Inflammatory macrophage treated with lipopolysaccharide for 4 hours (primary cell): ENCODE data around the gene TNK2.
"Not testable (repeated sequence)": the region's sequence is repeated elsewhere in the genome, so short reads cannot be mapped to it uniquely, and the experiment has no call there.

ENCODE experiments used
- DNase-seq: peaks from one replicate; pipeline ENCODE4 v3.0.0-alpha.2; 2020

Gene TNK2

DNA sequence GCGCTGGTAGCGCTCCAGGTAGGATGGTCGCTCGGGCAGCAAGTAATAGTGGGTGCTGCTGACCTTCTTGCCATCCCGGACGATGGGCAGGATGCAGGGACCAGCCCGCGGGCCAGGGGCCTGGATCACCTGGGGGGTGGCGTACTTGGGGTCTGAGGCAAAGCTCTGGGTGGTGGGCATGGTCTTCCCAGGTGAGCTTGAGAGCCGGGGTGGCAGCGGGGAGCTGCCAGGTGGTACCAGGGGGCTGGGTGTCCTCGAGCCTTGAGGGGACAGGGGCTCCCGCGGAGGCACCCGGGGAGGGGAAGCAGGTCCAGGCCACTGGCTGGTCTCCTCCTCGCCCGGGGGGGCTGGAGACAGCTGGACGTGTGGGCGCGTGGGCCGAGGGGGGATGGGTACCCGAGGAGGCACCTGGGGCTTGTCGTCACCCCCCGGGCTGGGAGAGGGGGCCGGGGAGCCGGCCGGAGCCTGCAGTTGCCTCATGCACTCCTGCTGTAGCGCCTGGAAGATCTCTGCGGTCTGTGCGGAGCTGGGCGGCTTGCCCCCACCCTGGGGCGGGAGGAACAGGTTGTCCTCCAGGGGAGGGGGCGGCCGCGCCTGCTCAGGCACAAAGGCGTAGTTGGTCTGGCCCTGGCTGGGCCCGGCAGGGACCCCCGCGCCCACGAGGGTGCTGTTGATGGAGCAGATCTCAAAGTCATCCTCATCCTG lies 40.6 kb downstream of the TNK2 start:
- DNase-seq, result no peak

DNA sequence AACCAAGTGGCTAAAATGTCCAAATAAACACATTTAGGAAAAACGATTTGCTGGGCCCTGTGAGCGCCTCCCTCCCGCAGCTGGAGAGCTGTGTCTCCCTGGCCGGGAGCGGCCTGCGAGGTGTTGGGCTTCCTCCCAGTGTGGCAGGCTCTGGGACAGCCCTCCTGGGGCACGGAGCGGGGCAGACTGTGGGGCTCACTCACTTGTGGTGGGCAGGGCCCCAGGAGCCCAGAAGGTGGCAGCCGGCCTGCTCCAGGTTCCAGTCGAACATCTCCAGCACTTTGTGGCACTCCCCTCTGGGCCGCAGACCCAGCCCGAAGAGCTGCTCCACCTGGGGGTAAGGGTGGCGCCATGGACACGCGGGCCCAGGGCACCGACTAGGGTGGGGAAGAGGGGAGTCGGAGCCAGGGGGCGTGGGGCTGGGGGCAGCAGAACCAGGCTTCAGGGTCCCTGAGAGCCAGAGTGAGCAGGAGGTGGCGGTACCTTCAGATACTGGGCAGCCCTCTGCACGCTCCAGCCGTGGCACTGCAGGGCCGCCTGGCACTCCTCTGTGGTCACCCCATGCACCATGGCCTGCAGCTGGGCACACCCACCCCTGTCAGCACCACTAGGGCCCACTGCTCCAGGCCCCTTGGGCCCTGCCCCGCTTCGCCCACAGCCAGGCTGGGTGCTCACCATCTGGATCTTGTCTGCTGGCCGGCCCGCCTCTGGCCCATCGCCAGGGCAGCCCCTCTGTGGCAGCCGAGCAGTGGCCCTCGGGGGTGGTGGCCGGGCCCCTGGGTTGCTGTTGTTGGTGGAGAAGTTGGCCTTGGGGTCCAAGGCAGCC lies 41.5 kb downstream of the TNK2 start:
- DNase-seq, result no peak

DNA sequence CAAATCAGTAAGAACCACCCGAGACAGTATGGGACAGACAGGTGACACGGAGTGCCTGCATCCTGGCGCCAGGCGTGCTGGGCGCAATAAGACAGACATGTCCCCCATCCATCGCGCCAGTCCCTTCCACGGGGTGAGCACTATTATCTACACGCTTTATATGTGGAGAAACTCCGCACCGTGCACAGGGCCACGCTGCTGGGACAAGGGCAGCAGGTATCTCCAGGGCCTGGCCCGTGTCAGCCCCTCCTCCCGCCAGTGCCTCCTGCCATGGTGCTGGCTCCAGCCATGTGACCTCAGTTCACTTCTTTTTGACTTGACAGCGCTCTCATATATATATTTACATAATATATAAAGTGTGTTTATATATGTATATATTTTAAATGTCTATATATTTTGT lies 42.6 kb downstream of the TNK2 start:
- DNase-seq, result no peak

DNA sequence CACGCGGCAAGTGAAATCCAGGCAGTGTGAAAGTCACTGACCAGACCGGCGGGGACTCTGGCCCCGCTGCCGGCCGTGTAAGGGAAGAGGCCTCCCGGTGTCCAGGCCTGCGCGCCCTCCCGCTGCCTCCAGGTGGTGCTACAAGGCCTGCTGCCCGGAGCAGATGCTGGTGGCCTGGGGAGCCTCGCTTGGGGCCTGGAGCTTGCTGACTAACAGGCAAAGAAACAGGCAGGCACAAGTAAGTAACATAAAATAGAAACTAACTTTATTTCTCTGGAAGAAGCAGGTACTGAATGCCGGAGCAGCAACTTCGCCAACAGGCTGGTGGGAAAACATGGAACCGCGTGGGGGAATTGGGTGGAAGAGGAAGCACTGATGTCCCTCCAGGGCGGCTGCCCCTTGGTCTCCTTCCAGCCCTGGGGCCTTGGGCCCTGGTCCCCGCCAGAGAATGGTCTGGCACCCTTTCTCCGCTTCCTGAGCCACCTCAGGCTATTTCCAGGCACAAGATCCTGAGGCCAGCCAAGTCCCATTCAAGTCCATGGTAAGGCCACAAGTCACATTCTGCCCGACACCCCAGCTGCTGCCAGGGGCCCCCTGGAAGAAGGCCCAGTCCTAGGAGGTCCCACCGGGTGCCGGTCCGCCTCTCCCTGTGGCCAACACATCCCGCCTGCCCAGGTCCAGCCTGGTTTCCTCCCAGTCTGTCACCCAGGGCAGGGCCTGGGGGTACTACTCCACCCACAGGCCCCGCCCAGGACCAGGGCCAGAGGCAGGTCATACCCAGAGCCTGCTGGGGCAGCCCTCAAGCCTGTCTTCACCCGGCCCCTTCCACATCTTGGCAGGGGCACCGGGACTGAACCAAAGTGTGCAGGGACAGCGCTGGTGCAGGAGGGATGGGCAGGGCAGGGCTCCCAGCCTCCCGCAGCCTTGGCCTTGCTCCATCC lies 45.0 kb downstream of the TNK2 start:
- DNase-seq, result peak; percentile 75

DNA sequence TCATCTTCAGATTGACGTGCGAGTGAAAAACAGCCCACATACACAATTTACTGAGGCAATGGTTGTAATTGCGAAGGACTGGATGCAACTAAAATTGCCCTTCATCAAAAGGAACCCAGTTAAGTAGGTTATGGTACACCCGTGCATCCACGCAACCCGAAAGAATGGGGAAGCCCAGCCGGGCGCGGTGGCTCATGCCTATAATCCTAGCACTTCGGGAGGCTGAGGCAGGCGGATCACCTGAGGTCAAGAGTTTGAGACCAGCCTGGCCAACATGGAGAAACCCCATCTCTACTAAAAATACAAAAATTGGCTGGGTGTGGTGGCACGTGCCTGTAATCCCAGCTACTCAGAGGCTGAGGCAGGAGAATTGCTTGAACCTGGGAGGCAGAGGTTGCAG lies 46.0 kb downstream of the TNK2 start:
- not testable (repeated sequence) for DNase-seq

- no peak for DNase-seq
Observed at GRCh38 chr3:195860456-195860855, 47.9 kb downstream of the TNK2 start.

DNA sequence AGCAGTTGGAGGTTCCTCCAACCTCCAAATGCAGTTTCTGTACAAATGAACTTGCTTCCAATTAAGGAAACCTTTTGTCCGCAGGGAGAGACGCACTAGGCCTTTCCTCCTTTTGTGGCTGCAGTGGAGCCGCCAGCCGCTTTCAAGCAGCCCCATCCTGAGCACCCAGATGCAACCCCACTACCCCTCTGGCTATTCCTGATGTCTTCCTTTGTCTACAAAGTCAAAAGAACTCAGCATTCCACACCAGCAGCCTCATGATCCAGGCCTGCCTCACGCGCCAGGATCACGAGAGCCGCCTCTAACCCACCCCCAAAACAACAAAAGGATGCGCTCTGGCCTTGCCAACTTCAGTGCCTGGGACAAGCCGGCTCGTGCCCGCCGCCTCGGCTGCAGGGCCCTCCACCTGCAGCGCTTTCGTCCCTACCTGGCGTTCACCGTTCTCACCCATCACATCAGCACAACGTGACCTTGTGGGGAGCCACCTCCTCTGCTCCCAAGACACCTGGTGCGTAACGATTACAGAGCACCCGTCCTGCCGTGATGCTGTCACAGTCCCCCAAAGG lies 48.4 kb downstream of the TNK2 start:
- no peak for DNase-seq

GRCh38 chr3:195859061-195859845 lies 49.1 kb downstream of the TNK2 start:
- peak; percentile 62 for DNase-seq

GRCh38 chr3:195856410-195857084 lies 51.8 kb downstream of the TNK2 start:
- DNase-seq, result no peak

DNA sequence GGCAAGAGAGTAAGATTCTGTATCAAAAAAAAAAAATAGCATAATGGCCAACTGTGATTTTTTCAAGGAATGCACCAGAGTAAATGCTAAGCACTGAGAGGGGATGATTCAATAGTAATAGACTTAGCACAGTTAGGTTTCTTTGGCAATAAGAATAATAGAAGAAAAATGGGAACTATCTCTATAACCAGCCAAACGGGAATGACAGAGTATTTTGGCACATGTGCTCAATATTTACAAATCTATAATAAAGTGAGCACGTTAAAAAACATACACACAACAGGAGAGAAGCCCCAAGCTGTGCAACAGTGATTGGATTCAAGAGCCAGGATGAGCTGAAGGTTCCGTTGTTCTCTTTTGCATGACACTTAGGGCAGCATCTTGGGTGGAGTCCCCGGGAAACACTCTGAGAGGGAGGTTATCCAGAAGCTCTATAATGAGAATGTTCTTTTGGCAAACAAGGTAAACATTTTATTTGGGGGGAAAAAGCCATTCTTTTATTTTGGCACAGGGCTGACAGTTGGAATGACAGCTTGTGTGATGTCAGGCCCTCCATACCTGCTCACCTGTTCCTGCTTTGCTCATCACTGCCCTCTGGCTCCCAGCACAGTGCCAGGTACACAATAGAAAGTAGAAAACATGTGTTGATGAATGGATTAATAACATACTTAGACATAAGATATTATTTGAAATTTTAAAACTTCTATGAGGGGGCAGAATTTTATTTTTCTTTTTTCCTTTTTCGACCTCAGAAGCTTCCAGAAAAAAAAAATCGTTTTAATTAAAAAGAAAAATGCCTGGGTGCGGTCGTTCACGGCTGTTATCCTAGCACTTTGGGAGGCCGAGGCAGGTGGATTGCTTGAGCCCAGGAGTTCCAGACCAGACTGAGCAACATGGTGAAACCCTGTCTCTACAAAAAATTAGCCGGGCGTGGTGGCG lies 52.6 kb downstream of the TNK2 start:
- no peak for DNase-seq

DNA sequence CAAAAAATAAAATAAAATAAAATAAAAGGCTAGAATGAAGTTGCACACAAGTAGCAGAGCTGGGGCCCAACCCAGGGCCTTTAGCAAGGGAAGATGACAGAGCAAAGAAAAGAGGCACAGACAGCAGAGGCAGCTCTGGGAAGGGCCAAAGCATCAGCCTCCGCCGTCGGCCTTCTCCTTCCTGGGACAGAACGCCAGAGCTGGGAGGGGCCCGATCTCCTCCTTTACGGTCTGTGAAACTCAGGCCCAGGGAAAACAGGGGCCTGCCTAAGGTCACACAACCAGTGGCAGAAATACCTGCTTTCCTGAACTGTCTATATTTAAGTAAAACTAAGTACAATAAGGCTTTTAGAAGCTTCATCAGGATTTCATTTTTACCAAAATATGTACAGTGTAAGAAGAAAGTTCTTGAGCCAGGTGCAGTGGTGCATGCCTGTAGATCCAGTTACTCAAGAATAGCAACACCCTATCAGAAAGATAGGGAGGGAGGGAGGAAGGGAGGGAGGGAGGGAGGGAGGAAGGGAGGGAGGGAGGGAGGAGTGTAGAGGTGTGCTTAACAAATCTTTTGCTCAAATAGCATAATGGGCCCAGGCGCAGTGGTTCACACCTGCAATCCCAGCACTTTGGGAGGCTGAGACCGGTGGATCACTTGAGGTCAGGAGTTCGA lies 53.6 kb downstream of the TNK2 start:
- no peak for DNase-seq

GRCh38 chr3:195853996-195854395 lies 54.4 kb downstream of the TNK2 start:
- DNase-seq, result no peak

GRCh38 chr3:195853036-195853435 lies 55.3 kb downstream of the TNK2 start:
- DNase-seq, result no peak

DNA sequence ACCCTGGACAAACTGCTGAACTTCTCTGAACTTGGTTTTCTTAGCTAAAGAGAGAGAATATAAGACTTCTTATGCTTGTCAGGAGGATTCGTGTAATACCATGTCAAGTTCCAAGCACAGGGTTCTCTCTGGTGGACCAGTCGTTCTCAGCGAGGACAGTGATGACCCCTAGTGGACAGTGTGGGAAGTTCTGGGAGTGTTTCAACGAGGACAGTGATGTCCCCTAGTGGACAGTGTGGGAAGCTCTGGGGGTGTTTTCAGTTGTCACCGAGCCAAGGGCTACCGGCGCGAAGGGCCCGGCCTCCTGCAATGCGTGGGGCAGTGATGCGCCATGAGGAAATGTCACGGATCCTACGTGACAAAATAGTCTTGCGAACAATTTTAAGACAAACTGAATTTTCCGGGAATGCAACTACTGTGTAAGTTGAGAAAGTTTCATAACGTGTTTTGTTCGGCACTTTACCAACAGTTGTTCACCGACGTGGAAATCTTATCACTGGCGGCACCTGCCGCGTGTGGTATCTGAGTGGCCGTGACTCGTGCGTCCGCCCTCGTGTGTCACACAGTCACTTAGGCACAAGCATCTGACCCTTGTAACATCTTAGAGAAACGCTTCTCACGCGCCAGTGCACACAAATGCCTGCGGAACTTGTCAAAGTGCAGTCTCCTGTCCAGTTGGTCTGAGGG lies 57.4 kb downstream of the TNK2 start:
- DNase-seq, result peak; percentile 91

GRCh38 chr3:195849322-195850074 lies 58.9 kb downstream of the TNK2 start:
- no peak for DNase-seq

DNA sequence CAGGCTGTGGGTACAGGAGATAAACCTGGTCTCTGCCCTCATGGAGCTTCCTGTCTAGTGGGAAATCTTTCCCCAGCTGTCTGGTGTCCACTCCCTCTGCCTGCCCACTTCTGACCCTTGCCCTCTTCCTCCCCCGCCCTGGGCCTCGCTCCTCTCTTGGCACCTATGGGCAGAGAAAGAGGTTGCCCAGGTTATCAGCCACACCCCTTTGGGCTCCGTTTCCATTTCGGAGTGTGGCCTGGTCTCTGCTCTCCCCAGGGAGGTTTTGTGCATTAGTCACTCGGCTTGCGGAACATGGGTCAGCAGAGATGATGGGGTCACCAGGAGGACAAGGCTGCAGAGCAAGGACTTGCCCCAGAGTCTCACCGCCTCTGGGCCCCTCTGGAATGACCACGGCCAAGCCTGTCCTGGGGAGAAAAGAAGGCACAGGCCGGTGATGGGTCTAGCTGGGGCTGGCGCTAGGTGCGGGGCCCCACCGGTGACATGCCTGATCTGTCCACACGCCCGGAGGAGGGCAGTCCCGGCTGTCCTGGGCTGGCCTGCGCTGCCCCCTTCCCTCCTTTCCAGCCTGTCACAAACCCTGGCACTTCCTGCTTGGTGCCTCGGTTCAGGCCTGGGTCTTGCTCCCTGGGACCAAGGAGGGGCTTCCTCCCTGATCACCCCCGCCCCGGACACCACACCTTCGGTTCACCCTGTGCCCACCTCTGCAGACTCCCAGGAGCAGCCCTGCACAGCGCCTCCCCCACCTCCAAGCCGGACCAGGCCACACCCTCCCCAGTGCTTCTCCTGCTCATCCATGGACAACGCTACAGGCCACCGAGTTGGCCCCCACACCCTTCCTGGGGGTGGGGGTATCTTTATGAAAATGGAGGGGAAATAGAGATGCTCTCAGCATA lies 61.0 kb downstream of the TNK2 start:
- DNase-seq, result no peak

DNA sequence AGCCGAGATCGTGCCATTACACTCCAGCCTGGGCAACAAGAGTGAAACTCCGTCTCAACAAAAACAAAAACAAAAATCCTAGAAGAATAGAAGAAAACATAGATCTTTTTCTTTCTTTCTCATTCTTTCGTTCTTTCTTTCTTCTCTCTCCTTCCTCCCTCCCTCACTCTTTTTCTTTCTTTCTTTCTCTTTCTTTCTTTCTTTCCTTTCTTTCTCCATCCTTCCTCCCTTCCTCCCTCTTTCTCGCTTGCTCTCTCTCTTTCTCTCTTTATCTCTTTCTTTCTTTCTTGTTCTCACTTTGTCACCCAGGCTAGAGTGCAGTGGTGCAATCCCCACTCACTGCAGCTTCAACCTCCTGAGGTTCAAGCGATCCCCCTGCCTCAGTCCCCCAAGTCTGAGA lies 62.9 kb downstream of the TNK2 start:
- DNase-seq, result no peak
